ENCODE results near the gene DNMBP.

DNMBP gene

DNA sequence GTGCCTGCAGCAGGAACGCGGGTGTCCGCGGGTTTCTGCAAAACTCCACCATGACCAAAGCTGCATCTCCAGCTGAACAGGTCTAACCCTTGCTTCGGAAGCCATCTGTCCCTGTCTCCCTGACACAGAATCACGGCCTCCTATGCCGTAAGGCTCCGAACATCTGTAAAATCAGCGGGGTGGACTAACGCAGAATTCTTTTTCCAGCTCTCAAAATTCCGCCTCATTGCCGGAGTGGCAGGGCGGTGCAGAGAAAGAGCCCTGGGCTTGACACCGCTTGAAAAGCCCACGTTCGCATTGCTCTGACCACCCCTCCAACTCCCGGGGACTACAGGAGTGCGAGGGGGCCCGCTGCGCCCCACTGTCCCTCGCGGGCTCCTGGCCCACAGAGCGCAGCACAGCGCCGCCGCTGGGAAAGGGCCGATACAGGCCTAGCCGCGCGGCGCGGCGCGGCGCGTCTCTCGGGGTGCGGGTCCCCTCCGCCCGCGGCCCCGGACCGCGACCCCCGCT, 409 bp downstream of the DNMBP start:
- TF ChIP-seq FOXM1 (IDR thresholded peaks at IDR 0.05; ENCODE audit: borderline replicate concordance, low read depth) (no peak), RAD21 (IDR thresholded peaks at IDR 0.05; ENCODE audit: low read depth) (peak; percentile 17; the same call in 1 of the 2 replicates)
- TF ChIP-seq, protein P1, sequence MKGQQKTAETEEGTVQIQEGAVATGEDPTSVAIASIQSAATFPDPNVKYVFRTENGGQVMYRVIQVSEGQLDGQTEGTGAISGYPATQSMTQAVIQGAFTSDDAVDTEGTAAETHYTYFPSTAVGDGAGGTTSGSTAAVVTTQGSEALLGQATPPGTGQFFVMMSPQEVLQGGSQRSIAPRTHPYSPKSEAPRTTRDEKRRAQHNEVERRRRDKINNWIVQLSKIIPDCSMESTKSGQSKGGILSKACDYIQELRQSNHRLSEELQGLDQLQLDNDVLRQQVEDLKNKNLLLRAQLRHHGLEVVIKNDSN (IDR thresholded peaks at IDR 0.05), result 0 out of 2 replicates have a peak, but pooled peaks have one; percentile 15

DNA sequence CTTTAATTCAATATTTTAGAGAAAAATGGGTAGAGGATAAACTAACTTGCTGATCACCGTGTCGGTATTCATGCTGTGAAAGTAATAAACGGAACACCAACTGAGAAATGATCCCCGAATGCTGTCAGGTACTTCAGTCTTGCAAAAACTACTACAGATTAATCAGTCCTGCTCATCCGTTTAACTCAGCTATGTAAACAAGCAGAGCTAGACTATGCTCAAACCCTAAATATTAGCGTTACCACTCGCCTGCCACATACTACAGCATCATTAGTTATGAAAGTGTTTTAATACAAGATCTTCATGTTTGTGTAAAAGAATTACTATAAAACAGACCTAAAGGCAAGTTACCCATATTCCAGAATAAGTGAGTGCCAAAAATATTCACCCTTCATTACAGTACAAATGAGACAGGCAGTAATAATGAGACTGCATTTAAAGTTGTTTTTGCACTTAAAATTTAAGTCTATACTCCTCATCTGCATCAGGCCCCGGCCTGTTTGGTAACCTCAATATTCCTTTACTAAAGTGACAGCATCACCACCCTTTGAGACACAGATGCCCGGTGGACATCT, 952 bp downstream of the DNMBP start:
- TF ChIP-seq EGR1 (IDR thresholded peaks at IDR 0.05) (no peak), TAF1 (IDR thresholded peaks at IDR 0.05; ENCODE audit: low read depth) (no peak), CREB1 (IDR thresholded peaks at IDR 0.05; ENCODE audit: low read depth) (no peak), EP300 (IDR thresholded peaks at IDR 0.05; ENCODE audit: borderline replicate concordance) (no peak), NFIC (IDR thresholded peaks at IDR 0.05) (no peak), TCF12 (IDR thresholded peaks at IDR 0.05; ENCODE audit: low read depth) (no peak), TEAD4 (IDR thresholded peaks at IDR 0.05) (no peak), REST (IDR thresholded peaks at IDR 0.05; ENCODE audit: low read depth) (no peak), CEBPB (IDR thresholded peaks at IDR 0.05) (no peak), YY1 (IDR thresholded peaks at IDR 0.05; ENCODE audit: low read depth) (no peak), FOXM1 (IDR thresholded peaks at IDR 0.05; ENCODE audit: borderline replicate concordance, low read depth) (no peak), MAX (IDR thresholded peaks at IDR 0.05) (no peak), RAD21 (IDR thresholded peaks at IDR 0.05; ENCODE audit: low read depth) (no peak), ZBTB7A (IDR thresholded peaks at IDR 0.05; ENCODE audit: low read depth) (no peak)
- TF ChIP-seq, protein P1 (IDR thresholded peaks at IDR 0.05), result no peak

- TF ChIP-seq TAF1 (IDR thresholded peaks at IDR 0.05; ENCODE audit: low read depth) (no peak), TEAD4 (IDR thresholded peaks at IDR 0.05) (no peak), ZBTB7A (IDR thresholded peaks at IDR 0.05; ENCODE audit: low read depth) (no peak), EGR1 (IDR thresholded peaks at IDR 0.05) (no peak), EP300 (IDR thresholded peaks at IDR 0.05; ENCODE audit: borderline replicate concordance) (no peak), TCF12 (IDR thresholded peaks at IDR 0.05; ENCODE audit: low read depth) (no peak), CREB1 (IDR thresholded peaks at IDR 0.05; ENCODE audit: low read depth) (no peak), RAD21 (IDR thresholded peaks at IDR 0.05; ENCODE audit: low read depth) (no peak)
Observed at GRCh38 chr10:100008142-100008522, 1.6 kb downstream of the DNMBP start.

DNA sequence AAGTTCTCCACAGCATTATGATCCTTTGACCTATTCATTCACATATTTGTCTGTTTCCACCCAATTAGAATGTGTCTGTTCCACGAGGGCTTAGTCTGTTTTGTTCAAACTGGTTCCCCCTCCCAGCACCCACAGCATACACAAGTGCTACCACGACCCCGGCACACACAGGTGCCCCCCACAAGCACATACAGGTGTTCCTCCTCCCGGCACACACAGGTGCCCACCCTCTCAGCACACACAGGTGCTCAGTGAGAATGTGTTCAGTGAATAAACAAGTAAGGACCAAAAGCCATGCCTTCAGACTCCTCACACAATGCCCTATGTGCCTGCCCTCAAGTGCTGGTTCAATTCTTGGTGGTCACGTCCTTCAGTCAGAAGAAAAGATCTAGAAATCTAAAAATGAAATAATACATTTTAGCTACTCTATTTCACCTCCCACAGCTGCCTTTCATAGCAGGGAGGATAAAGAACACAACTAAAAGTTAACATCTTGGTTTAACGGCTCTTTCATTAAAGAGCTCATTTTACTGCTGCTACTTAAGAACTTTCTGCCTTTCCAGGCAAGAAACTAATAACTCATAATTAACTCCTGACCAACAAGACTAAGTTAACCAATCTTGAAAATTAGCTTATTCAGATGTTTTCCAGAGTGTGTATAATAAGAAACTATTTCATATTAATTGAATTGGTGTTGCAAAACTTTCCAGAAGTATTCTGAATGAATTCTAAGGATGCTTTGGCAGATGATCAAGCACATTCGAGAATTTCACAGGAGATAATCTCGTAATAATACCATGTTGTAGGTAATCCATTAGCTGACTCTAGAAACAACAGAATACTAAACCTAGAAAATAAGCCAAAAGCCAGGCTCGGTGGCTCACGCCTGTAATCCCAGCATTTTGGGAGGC, 2.3 kb downstream of the DNMBP start:
- TF ChIP-seq EGR1 (IDR thresholded peaks at IDR 0.05), result no peak
- no peak for TF ChIP-seq NFIC (IDR thresholded peaks at IDR 0.05)
- no peak for TF ChIP-seq EP300 (IDR thresholded peaks at IDR 0.05; ENCODE audit: borderline replicate concordance)
- TF ChIP-seq TCF12 (IDR thresholded peaks at IDR 0.05; ENCODE audit: low read depth), result no peak
- TF ChIP-seq CREB1 (IDR thresholded peaks at IDR 0.05; ENCODE audit: low read depth), result no peak
- TF ChIP-seq YY1 (IDR thresholded peaks at IDR 0.05; ENCODE audit: low read depth), result no peak
- TF ChIP-seq CEBPB (IDR thresholded peaks at IDR 0.05), result no peak
- TF ChIP-seq TAF1 (IDR thresholded peaks at IDR 0.05; ENCODE audit: low read depth), result no peak
- TF ChIP-seq RAD21 (IDR thresholded peaks at IDR 0.05; ENCODE audit: low read depth), result no peak
- no peak for TF ChIP-seq FOXM1 (IDR thresholded peaks at IDR 0.05; ENCODE audit: borderline replicate concordance, low read depth)
- no peak for TF ChIP-seq REST (IDR thresholded peaks at IDR 0.05; ENCODE audit: low read depth)
- TF ChIP-seq MAX (IDR thresholded peaks at IDR 0.05), result no peak
- no peak for TF ChIP-seq TEAD4 (IDR thresholded peaks at IDR 0.05)
- TF ChIP-seq, protein P1 (IDR thresholded peaks at IDR 0.05), result no peak

Data from Ishikawa (cell line).